HEK293 (cell line): ENCODE measurements around the gene CTDSP1.

Experiments used
- CTCF ChIA-PET: fragments of 350-600 bp; formaldehyde crosslinking; extraction: SDS; loops from one replicate; lab custom pipeline; 2021; ENCODE audit warnings: antibody characterized with exemption; lab: Yijun Ruan, JAX
- POLR2A ChIA-PET: fragments of 300-600 bp; formaldehyde crosslinking; extraction: SDS; loops from one replicate; lab custom pipeline; 2020; ENCODE audit warnings: antibody characterized with exemption, inconsistent platforms; lab: Yijun Ruan, JAX
- H3K27ac ChIP-seq: fragments of 200-500 bp; sonication (Bioruptor generic); 2 replicates; pipeline ENCODE4 v1.5.1; 2014; ENCODE audit warnings: low read depth, low read length, control low read depth, inconsistent platforms; ENCODE audit errors: extremely low read depth
- H3K36me3 ChIP-seq, 2 experiments: fragments of 200-500 bp in 1 of 2; sonication (Bioruptor generic) in 1 of 2; 1 replicate in 1 of 2; 2 replicates in 1 of 2; pipeline ENCODE4 v1.5.1; 2014 to 2017; ENCODE audit warnings: inconsistent platforms in 2 of 2, low read length in 2 of 2; ENCODE audit not compliant: control insufficient read depth in 2 of 2, insufficient read depth in 1 of 2
- H3K4me1 ChIP-seq: fragments of 200-500 bp; sonication (Bioruptor generic); 2 replicates; pipeline ENCODE4 v1.5.1; 2014; ENCODE audit warnings: mild to moderate bottlenecking, low read length, inconsistent platforms; ENCODE audit not compliant: control insufficient read depth, insufficient read depth
- H3K4me3 ChIP-seq: 2 replicates; pipeline ENCODE4 v1.5.1; 2011; ENCODE audit warnings: low read depth, mild to moderate bottlenecking, control low read depth, low read length, moderate library complexity
- H3K9me3 ChIP-seq: fragments of 200-500 bp; sonication (Bioruptor generic); 2 replicates; pipeline ENCODE4 v1.5.1; 2014; ENCODE audit warnings: low read depth, low read length, inconsistent platforms; ENCODE audit not compliant: control insufficient read depth, insufficient read depth
- GLIS1 ChIP-seq: fragments of 450-650 bp; formaldehyde crosslinking; IDR thresholded peaks from 2 replicates; pipeline ENCODE4 v1.5.1; 2016; ENCODE audit warnings: missing biosample characterization, missing genetic modification characterization
- GLIS2 ChIP-seq: fragments of 450-650 bp; formaldehyde crosslinking; IDR thresholded peaks from 2 replicates; pipeline ENCODE4 v1.5.1; 2016; ENCODE audit warnings: missing biosample characterization, missing genetic modification characterization
- HOXA7 ChIP-seq: sonication (generic); formaldehyde crosslinking; IDR thresholded peaks from 2 replicates; pipeline ENCODE4 v1.8.1; 2022; ENCODE audit warnings: missing genetic modification reagents, borderline replicate concordance
- TRIM28 ChIP-seq: IDR thresholded peaks from 2 replicates; pipeline ENCODE4 v1.6.1; 2011; ENCODE audit warnings: low read length, control low read depth, borderline replicate concordance
- ZBTB48 ChIP-seq: fragments of 450-650 bp; formaldehyde crosslinking; IDR thresholded peaks from 2 replicates; pipeline ENCODE4 v1.5.1; 2016; ENCODE audit warnings: missing biosample characterization, missing genetic modification characterization
- ZNF132 ChIP-seq: fragments of 450-650 bp; formaldehyde crosslinking; IDR thresholded peaks from 2 replicates; pipeline ENCODE4 v1.5.1; 2017; ENCODE audit warnings: missing biosample characterization, missing genetic modification characterization, borderline replicate concordance
- ZNF157 ChIP-seq: fragments of 450-650 bp; formaldehyde crosslinking; IDR thresholded peaks from 2 replicates; pipeline ENCODE4 v1.5.1; 2016; ENCODE audit warnings: missing biosample characterization, missing genetic modification characterization
- ZNF37A ChIP-seq: fragments of 450-650 bp; IDR thresholded peaks from 2 replicates; pipeline ENCODE4 v1.5.1; 2018; ENCODE audit warnings: missing biosample characterization, missing genetic modification characterization
- ZNF391 ChIP-seq: fragments of 450-650 bp; formaldehyde crosslinking; IDR thresholded peaks from 2 replicates; pipeline ENCODE4 v1.5.1; 2016; ENCODE audit warnings: low read depth, missing biosample characterization, missing genetic modification characterization, borderline replicate concordance
- ZNF416 ChIP-seq: fragments of 450-650 bp; formaldehyde crosslinking; IDR thresholded peaks from 2 replicates; pipeline ENCODE4 v1.5.1; 2016; ENCODE audit warnings: missing biosample characterization, missing genetic modification characterization
- ZNF571 ChIP-seq: fragments of 450-650 bp; formaldehyde crosslinking; IDR thresholded peaks from 2 replicates; pipeline ENCODE4 v1.5.0; 2017; ENCODE audit warnings: missing biosample characterization, missing genetic modification characterization
- ZNF600 ChIP-seq: fragments of 450-650 bp; formaldehyde crosslinking; IDR thresholded peaks from 2 replicates; pipeline ENCODE4 v1.5.1; 2016; ENCODE audit warnings: missing biosample characterization, missing genetic modification characterization
- ZNF623 ChIP-seq: fragments of 450-650 bp; formaldehyde crosslinking; IDR thresholded peaks from 2 replicates; pipeline ENCODE4 v1.5.1; 2016; ENCODE audit warnings: missing biosample characterization, missing genetic modification characterization
- ZNF747 ChIP-seq: fragments of 450-650 bp; formaldehyde crosslinking; IDR thresholded peaks from 2 replicates; pipeline ENCODE4 v1.5.1; 2016; ENCODE audit warnings: missing biosample characterization, missing genetic modification characterization
- TF ChIP-seq, protein P1 (sequence below): fragments of 450-650 bp; formaldehyde crosslinking; IDR thresholded peaks from 2 replicates; pipeline ENCODE4 v1.5.1; 2016; ENCODE audit warnings: missing biosample characterization, missing genetic modification characterization, borderline replicate concordance
- TF ChIP-seq, protein P2 (sequence below): fragments of 450-650 bp; formaldehyde crosslinking; IDR thresholded peaks from 2 replicates; pipeline ENCODE4 v1.5.1; 2016; ENCODE audit warnings: missing biosample characterization, missing genetic modification characterization
- TF ChIP-seq, protein P3 (sequence below): fragments of 450-650 bp; formaldehyde crosslinking; optimal IDR thresholded peaks from 2 replicates; pipeline ENCODE3; 2016; ENCODE audit warnings: missing biosample characterization, mild to moderate bottlenecking, missing genetic modification characterization
- TF ChIP-seq, protein P4 (sequence below): fragments of 450-650 bp; formaldehyde crosslinking; IDR thresholded peaks from 2 replicates; pipeline ENCODE4 v1.5.1; 2017; ENCODE audit warnings: missing biosample characterization, mild to moderate bottlenecking, missing genetic modification characterization, moderate library complexity

CTDSP1 gene

DNA sequence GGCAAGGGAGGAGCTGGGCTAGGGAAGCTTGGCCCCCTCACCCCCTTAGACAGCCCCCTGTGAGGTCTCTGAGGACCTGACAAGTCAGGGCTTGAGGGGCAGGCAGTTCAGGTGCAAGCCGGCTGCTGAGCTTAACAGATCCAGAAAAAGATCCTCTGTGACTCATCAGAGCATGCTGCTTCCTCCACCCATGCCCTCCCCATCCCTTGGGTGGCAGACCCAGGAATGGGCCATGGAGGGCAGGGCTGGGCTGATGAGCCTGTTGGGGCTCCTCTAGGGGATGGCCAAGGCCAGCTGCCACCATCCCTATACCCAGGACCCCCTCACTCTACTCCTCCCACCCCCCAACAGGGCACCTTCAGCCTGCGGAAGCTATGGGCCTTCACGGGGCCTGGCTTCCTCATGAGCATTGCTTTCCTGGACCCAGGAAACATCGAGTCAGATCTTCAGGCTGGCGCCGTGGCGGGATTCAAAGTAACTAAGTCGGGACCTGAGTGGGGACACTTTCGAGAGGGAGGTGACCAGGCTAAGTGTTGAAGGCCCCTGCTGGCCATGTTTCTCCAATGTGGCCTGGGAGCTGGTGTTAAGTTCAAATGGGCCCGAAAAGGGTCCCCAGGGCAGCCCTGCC, 15.7 kb upstream of the CTDSP1 start:
- ChIA-PET POLR2A (no interaction called here), CTCF (interaction anchor here (0.9 kb wide), 1 partner anchor 73 kb away, joined by 3 read pairs; no protein-coding TSS in a partner anchor)
- no peaks in the 10 kb centered on the region for H3K9me3 ChIP-seq
- H3K4me3 ChIP-seq = no peak overlapping the region
- H3K36me3 ChIP-seq = no peaks in the 10 kb centered on the region; a peak in 1 of 3 replicates
- H3K27ac ChIP-seq = no peak overlapping the region
- 0 out of 2 replicates have a peak, but pooled peaks cover 2% of the 10 kb centered on the region for H3K4me1 ChIP-seq
- TF ChIP-seq ZNF600 (peak; percentile 40; the same call in 1 of the 2 replicates), GLIS2 (tag by site-specific recombination) (0 out of 2 replicates have a peak, but pooled peaks have one; percentile 19), GLIS1 (peak; percentile 39; the same call in 1 of the 2 replicates), ZBTB48 (no peak)

DNA sequence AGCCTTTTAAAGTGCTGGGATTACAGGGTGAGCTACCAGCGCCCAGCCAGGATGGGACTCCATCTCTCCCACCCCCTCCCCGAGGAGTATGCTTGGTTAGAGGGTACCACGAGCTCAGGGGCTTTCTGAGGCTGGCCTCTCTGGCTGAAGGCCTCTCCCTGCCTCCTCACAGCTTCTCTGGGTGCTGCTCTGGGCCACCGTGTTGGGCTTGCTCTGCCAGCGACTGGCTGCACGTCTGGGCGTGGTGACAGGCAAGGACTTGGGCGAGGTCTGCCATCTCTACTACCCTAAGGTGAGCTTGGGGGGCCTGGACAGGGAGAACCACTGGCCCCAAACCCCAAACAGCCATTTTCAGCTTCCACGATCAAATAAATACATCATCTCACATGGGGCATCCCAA, 14.7 kb upstream of the CTDSP1 start:
- no peak overlapping the region for H3K4me3 ChIP-seq

More for the DNA sequence above, 14.7 kb upstream of the CTDSP1 start:
- ChIA-PET POLR2A (no interaction called here), CTCF (interaction anchor here (0.7 to 0.9 kb wide), 4 partner anchors 9 to 1381 kb away, joined by 3 to 6 read pairs (median 3); no protein-coding TSS in a partner anchor)
- Histone ChIP-seq H3K36me3 (no peaks in the 10 kb centered on the region), H3K9me3 (no peaks in the 10 kb centered on the region), H3K27ac (no peak overlapping the region), H3K4me1 (0 out of 2 replicates have a peak, but pooled peaks cover 2% of the 10 kb centered on the region)
- TF ChIP-seq ZNF571 (tag by site-specific recombination) (no peak), ZNF623 (tag by site-specific recombination) (no peak), HOXA7 (CRISPR knock-in tag) (no peak), ZNF416 (tag by site-specific recombination) (no peak), TRIM28 (no peak), ZNF747 (tag by site-specific recombination) (no peak), ZNF391 (no peak), ZNF157 (no peak), ZNF37A (no peak), ZNF132 (tag by site-specific recombination) (no peak)
- TF ChIP-seq, protein P1, sequence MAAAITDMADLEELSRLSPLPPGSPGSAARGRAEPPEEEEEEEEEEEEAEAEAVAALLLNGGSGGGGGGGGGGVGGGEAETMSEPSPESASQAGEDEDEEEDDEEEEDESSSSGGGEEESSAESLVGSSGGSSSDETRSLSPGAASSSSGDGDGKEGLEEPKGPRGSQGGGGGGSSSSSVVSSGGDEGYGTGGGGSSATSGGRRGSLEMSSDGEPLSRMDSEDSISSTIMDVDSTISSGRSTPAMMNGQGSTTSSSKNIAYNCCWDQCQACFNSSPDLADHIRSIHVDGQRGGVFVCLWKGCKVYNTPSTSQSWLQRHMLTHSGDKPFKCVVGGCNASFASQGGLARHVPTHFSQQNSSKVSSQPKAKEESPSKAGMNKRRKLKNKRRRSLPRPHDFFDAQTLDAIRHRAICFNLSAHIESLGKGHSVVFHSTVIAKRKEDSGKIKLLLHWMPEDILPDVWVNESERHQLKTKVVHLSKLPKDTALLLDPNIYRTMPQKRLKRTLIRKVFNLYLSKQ (tag by site-specific recombination) = no peak
- TF ChIP-seq, protein P2, sequence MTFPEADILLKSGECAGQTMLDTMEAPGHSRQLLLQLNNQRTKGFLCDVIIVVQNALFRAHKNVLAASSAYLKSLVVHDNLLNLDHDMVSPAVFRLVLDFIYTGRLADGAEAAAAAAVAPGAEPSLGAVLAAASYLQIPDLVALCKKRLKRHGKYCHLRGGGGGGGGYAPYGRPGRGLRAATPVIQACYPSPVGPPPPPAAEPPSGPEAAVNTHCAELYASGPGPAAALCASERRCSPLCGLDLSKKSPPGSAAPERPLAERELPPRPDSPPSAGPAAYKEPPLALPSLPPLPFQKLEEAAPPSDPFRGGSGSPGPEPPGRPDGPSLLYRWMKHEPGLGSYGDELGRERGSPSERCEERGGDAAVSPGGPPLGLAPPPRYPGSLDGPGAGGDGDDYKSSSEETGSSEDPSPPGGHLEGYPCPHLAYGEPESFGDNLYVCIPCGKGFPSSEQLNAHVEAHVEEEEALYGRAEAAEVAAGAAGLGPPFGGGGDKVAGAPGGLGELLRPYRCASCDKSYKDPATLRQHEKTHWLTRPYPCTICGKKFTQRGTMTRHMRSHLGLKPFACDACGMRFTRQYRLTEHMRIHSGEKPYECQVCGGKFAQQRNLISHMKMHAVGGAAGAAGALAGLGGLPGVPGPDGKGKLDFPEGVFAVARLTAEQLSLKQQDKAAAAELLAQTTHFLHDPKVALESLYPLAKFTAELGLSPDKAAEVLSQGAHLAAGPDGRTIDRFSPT (tag by site-specific recombination) = no peak
- TF ChIP-seq, protein P3, sequence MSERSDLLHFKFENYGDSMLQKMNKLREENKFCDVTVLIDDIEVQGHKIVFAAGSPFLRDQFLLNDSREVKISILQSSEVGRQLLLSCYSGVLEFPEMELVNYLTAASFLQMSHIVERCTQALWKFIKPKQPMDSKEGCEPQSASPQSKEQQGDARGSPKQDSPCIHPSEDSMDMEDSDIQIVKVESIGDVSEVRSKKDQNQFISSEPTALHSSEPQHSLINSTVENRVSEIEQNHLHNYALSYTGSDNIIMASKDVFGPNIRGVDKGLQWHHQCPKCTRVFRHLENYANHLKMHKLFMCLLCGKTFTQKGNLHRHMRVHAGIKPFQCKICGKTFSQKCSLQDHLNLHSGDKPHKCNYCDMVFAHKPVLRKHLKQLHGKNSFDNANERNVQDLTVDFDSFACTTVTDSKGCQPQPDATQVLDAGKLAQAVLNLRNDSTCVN (tag by site-specific recombination) = no peak
- TF ChIP-seq, protein P4, sequence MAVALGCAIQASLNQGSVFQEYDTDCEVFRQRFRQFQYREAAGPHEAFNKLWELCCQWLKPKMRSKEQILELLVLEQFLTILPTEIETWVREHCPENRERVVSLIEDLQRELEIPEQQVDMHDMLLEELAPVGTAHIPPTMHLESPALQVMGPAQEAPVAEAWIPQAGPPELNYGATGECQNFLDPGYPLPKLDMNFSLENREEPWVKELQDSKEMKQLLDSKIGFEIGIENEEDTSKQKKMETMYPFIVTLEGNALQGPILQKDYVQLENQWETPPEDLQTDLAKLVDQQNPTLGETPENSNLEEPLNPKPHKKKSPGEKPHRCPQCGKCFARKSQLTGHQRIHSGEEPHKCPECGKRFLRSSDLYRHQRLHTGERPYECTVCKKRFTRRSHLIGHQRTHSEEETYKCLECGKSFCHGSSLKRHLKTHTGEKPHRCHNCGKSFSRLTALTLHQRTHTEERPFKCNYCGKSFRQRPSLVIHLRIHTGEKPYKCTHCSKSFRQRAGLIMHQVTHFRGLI (tag by site-specific recombination) = no peak
